WERI-Rb-1 (cell line): Measurements from ENCODE around the gene DGKE.
A peak's percentile ranks its signal among the peaks of the same experiment; 100 is the strongest.

ENCODE experiments used
- DNase-seq: peaks from one replicate; pipeline ENCODE4 v3.0.0-alpha.2; 2020
- H3K27ac ChIP-seq: fragments of 250-450 bp; sonication (Bioruptor Pico); 2 replicates; pipeline ENCODE4 v1.5.1; 2020; ENCODE audit warnings: mild to moderate bottlenecking, moderate library complexity
- H3K27me3 ChIP-seq: fragments of 250-450 bp; sonication (Bioruptor Pico); 2 replicates; pipeline ENCODE4 v1.5.1; 2021; ENCODE audit warnings: mild to moderate bottlenecking, low read depth, moderate library complexity; ENCODE audit not compliant: insufficient read depth, severe bottlenecking
- H3K36me3 ChIP-seq: fragments of 250-450 bp; sonication (Bioruptor Pico); 2 replicates; pipeline ENCODE4 v1.5.1; 2020; ENCODE audit warnings: mild to moderate bottlenecking, moderate library complexity
- H3K4me3 ChIP-seq: 2 replicates; pipeline ENCODE4 v1.5.1; 2011; ENCODE audit warnings: low read depth, mild to moderate bottlenecking, control low read depth, low read length
- H3K9me3 ChIP-seq: fragments of 250-450 bp; sonication (Bioruptor Pico); 2 replicates; pipeline ENCODE4 v1.5.1; 2021; ENCODE audit warnings: mild to moderate bottlenecking, moderate library complexity; ENCODE audit not compliant: severe bottlenecking
- TF ChIP-seq, protein P1 (sequence below): IDR thresholded peaks from 2 replicates; pipeline ENCODE4 v1.5.1; 2011; ENCODE audit warnings: low read depth, mild to moderate bottlenecking, control low read depth, inconsistent platforms, low read length

DGKE gene

DNA sequence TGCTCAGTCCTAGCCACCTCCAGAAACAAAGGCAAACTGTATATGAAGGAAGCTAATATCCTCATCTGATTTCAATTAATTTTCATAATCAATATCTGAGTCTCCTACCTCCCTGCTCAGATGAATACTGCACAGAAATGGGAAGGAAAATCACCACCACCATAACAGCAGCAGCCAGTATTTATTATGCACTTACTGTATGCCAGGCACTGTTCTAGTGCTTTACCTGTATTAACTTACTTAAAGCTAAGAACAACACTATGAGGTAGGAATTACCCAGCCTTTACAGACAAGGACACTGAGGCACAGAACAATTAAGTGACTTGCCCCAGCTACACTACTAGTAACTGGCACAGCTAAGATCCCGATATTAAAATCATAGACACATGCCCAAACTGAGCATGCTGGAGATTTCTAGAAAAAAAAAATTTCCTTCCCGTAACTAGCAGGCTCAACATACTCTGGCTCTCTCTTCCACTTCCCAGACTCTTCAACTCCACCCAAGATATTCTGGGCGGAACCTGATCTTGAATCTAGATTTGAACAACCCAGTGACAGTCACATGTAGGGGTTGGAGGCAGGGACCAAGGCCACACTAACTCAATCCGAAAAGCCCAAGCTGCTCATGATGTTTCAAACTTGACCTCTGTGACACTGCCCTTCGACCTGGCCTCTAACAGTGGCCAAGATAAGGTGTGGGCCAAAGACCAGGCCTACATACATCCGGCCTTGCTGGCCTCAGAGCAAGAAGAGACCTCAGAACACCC lies 76.0 kb downstream of the DGKE start:
- TF ChIP-seq, protein P1, sequence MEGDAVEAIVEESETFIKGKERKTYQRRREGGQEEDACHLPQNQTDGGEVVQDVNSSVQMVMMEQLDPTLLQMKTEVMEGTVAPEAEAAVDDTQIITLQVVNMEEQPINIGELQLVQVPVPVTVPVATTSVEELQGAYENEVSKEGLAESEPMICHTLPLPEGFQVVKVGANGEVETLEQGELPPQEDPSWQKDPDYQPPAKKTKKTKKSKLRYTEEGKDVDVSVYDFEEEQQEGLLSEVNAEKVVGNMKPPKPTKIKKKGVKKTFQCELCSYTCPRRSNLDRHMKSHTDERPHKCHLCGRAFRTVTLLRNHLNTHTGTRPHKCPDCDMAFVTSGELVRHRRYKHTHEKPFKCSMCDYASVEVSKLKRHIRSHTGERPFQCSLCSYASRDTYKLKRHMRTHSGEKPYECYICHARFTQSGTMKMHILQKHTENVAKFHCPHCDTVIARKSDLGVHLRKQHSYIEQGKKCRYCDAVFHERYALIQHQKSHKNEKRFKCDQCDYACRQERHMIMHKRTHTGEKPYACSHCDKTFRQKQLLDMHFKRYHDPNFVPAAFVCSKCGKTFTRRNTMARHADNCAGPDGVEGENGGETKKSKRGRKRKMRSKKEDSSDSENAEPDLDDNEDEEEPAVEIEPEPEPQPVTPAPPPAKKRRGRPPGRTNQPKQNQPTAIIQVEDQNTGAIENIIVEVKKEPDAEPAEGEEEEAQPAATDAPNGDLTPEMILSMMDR, result no peak
- Histone ChIP-seq H3K36me3 (peaks cover 45% of the 10 kb centered on the region), H3K4me3 (no peak overlapping the region), H3K27me3 (no peaks in the 10 kb centered on the region), H3K9me3 (no peaks in the 10 kb centered on the region), H3K27ac (no peak overlapping the region)
- no peak for DNase-seq

DNA sequence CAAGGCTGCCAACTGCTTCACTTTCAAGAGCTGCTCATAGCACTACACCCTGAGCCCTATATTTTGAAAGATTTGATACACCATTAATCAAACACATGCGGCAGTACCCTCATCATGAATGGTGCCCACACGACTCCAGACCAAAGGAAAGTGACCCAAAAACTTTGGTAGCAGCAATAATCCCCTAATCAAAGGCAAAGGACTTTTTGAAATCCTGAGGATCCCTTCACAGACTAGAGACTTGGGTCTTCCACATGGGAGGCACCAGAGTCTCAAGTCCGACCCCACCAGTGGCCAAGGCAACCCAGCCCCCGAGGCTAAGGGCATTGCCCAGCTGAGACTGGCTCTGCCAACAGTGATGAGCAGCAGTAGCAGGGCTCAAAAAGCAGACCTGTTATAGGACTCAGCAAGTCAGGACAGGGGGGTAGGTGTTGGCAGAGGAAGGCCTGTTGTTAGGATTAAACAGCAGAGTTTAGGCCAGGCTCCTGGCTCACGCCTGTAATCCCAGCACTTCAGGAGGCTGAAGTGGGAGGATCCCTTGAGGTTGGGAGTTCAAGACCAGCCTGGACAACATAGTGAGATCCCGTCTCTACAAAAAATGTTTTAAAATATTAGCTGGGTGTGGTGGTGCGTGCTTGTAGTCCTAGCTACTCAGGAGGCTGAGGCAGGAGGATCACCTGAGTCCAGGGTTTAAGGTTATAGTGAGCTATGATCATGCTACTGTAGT lies 76.7 kb downstream of the DGKE start:
- H3K9me3 ChIP-seq, result no peaks in the 10 kb centered on the region
- no peak for DNase-seq
- TF ChIP-seq, protein P1, result no peak
- H3K4me3 ChIP-seq, result no peak overlapping the region
- H3K27me3 ChIP-seq, result no peaks in the 10 kb centered on the region
- H3K27ac ChIP-seq, result no peak overlapping the region
- peaks cover 38% of the 10 kb centered on the region for H3K36me3 ChIP-seq

DNA sequence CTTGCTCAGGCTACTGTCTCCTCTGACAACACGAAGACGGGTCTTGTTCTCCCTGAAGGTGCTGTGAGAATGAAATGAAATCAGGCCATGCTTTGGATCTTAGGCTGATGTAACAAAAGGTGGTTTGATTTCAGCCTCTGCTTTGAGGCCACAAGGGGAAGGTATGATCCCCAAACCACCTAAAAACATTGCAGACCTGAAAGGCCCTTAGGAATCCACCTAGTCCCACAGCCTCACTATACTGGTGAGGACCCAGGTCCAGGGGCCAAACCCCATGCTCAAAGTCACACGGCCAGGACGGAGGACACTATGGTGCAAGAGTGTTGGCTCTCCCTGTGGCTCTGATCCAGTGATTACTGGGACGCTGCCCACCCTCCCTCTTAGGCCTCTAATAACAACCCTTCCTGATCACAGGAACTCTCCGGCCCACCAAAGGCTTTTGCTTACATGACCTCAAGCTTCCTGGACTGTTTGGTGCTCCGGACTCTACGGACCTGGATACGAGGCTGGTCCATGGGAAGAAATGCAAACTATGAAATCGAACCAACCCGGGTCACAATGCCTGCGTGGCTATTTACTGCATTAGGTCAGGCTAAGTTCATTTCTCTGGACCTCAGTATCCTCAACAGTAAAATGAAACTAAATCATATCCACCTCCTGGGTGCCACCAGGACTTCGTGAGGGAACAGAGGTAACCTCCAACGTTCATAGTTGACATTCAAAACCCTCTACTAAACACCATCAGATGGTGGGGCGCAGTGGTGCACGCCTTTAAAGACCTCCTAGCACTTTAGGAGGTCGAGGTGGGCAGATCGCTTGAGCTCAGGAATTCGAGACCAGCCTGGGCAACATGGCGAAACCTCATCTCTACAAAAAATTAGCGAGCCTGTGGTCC lies 78.4 kb downstream of the DGKE start:
- TF ChIP-seq, protein P1, result no peak
- DNase-seq, result no peak
- no peak overlapping the region for H3K4me3 ChIP-seq
- H3K27ac ChIP-seq, result no peak overlapping the region
- H3K36me3 ChIP-seq, result peaks cover 21% of the 10 kb centered on the region
- peaks cover 2% of the 10 kb centered on the region for H3K9me3 ChIP-seq
- H3K27me3 ChIP-seq, result no peaks in the 10 kb centered on the region

GRCh38 chr17:56913000-56913311 lies 79.0 kb downstream of the DGKE start:
- peak overlapping the region; percentile 82 for H3K4me3 ChIP-seq
- TF ChIP-seq, protein P1, result no peak
- DNase-seq, result no peak
- H3K27ac ChIP-seq, result no peak overlapping the region
- no peaks in the 10 kb centered on the region for H3K27me3 ChIP-seq
- H3K36me3 ChIP-seq, result peaks cover 15% of the 10 kb centered on the region
- H3K9me3 ChIP-seq, result peaks cover 2% of the 10 kb centered on the region

DNA sequence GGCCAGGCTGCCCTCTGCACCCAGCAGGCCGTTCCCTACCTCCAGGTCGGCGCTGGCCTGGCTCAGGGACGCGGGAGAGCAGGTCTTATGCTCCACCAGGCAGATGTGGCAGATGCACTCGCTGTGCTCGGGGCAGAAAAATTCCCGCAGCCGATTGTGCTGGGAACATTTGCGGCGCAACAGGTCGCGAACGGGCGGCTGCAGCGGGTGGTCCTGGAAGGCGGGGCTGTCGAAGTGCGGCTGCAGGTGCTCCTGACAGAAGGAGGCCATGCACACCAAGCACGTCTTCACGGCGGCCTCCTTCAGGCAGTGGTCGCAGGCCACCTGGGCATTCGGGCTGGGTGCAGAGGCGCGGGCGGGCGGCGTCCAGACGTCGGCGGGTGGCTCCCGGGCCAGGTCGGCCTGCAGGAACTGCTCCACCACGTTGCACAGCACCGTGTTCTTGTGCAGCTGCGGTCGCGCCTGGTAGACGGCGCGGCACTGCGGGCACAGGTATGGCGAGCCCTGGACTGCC lies 79.5 kb downstream of the DGKE start:
- DNase-seq, result peak; percentile 45
- H3K27me3 ChIP-seq, result no peaks in the 10 kb centered on the region
- peak overlapping the region; percentile 81 for H3K27ac ChIP-seq
- H3K9me3 ChIP-seq, result peaks cover 2% of the 10 kb centered on the region
- H3K4me3 ChIP-seq, result peak overlapping the region; percentile 82
- TF ChIP-seq, protein P1, result no peak
- H3K36me3 ChIP-seq, result peaks cover 11% of the 10 kb centered on the region
